Activated CD4-positive, alpha-beta memory T cell treated with anti-CD3 and anti-CD28 coated beads for 36 hours (primary cell): ENCODE results near the gene SH2D6. TPM values are rescaled to one million over a fixed set of nuclear protein-coding genes. Genes with fewer than 3 reads are reported as not detected.

Source experiments
- CTCF ChIA-PET: fragments of 350-600 bp; sonication (Branson Sonifier 250); formaldehyde crosslinking; loops from one replicate; lab custom pipeline; 2021; ENCODE audit warnings: antibody characterized with exemption, inconsistent platforms; lab: Charles Lee
- POLR2A ChIA-PET: fragments of 350-600 bp; sonication (Branson Sonifier 250); formaldehyde crosslinking; loops from one replicate; lab custom pipeline; 2021; ENCODE audit warnings: antibody characterized with exemption; lab: Charles Lee
- DNase-seq: peaks from one replicate; pipeline ENCODE4 v3.0.0-alpha.2; 2020
- H3K27ac Mint-ChIP-seq: one replicate; pipeline ENCODE4 v1.8.0; 2021; ENCODE audit warnings: mixed read lengths
- H3K27me3 Mint-ChIP-seq: one replicate; pipeline ENCODE4 v1.8.0; 2021; ENCODE audit warnings: mixed read lengths
- H3K36me3 Mint-ChIP-seq: one replicate; pipeline ENCODE4 v1.8.0; 2021; ENCODE audit warnings: mixed read lengths
- H3K4me1 Mint-ChIP-seq: one replicate; pipeline ENCODE4 v1.8.0; 2021; ENCODE audit warnings: low read depth, mixed read lengths
- H3K4me3 Mint-ChIP-seq: one replicate; pipeline ENCODE4 v1.8.0; 2021; ENCODE audit warnings: mild to moderate bottlenecking, mixed read lengths
- H3K9me3 Mint-ChIP-seq: one replicate; pipeline ENCODE4 v1.8.0; 2021; ENCODE audit warnings: mixed read lengths
- intact Hi-C: fragments of 100-400 bp; cut with micrococcal nuclease; formaldehyde crosslinking; loops from one replicate; pipeline ENCODE4 v1.15.1; 2023
- total RNA-seq, 2 experiments: library from RNA; stranded (reverse); gene quantifications; one replicate each; pipeline ENCODE4 v1.2.3, GENCODE V29; 2021

Gene SH2D6
- total RNA-seq, 2 experiments from 2014 or later, result 0.65 to 1.4 TPM

DNA sequence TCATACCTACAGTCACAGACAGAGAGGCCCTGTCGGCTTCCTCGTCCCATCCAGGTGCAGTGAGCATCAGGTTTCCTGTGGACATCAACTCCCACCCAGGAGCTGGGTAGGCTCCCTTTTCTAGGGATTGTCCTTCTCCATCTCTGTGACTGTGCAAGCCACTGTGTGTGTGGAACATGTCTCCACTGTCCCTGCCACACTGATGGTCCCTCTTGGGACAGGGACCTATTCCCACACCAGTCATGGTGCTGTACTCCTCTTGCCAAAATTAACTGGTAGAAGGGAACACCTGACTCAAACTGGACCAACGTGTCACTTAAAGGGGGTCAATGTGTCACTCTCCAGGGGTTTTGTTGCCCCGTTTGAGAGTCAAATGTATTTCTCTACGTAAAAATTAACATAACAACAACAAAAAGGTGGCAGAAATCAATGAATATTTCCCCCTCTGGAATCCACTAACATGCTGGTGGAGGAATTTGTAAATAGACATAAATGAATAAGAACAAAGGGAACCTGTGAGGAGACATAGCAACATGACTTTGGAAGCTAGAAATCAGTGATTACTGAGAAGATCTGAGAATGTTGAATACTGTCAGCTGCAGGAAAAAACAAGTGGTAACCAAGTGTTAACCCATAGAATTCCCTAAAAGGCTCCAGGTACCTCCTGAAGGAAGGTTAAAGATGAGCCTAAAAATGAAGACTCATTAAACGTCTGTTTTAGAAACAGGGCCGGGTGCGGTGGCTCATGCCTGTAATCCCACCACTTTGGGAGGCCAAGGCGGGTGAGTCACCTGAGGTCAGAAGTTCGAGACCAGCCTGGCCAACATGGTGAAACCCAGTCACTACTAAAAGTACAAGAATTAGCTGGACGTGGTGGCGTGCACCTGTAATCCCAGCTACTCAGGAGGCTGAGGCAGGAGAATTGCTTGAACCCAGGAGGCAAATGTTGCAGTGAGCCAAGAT lies 40.4 kb downstream of the SH2D6 start:
- no peaks in the 10 kb centered on the region for H3K36me3 Mint-ChIP-seq
- H3K9me3 Mint-ChIP-seq, result no peaks in the 10 kb centered on the region
- DNase-seq, result no peak
- ChIA-PET CTCF (no interaction called here), POLR2A (no interaction called here)
- intact Hi-C loops, result no loop called here
- H3K4me1 Mint-ChIP-seq, result no peaks in the 10 kb centered on the region
- no peak overlapping the region for H3K4me3 Mint-ChIP-seq
- no peaks in the 10 kb centered on the region for H3K27me3 Mint-ChIP-seq
- H3K27ac Mint-ChIP-seq, result no peak overlapping the region

DNA sequence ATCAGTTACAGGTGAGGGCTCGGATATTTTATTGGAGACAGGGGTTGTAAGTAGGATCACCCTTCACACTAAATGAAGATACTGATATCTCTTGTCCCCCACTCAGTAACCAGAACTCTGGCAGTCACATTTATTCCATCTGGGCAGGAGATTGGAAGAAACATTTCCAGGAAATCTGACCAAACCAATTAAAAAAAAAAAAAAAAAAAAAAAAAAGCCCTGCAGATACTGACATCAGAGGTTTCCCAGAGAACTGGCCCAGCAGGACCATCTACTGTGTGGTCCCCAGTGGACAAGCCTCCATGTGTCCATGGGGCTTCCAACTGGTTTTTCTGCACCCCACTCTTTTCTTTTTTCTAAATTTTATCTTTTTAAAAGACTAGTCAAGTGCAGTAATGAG lies 41.3 kb downstream of the SH2D6 start:
- Mint-ChIP-seq H3K36me3 (no peaks in the 10 kb centered on the region), H3K9me3 (no peaks in the 10 kb centered on the region), H3K27ac (no peak overlapping the region), H3K4me3 (no peak overlapping the region), H3K4me1 (no peaks in the 10 kb centered on the region), H3K27me3 (no peaks in the 10 kb centered on the region)
- intact Hi-C loops, result no loop called here
- ChIA-PET POLR2A (no interaction called here), CTCF (no interaction called here)
- no peak for DNase-seq

DNA sequence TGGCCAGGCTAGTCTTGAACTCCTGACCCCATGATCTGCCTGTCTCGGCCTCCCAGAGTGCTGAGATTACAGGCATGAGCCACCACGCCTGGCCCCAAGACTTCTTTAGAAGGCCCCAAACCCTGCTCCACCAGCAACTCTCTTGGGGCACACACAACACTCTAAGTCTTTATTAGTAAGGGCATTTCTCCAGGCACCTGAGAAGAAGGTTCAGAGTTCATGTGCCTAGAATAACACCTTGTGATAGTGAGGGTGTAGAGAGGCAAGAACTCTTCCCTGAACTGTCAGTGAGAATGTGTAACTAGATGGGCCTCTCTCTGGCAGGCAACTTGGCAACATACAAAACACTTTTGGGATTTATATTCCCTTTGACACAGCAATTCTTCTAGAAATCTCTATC lies 43.8 kb downstream of the SH2D6 start:
- CTCF ChIA-PET, result no interaction called here
- Mint-ChIP-seq H3K27ac (no peak overlapping the region), H3K4me3 (no peak overlapping the region), H3K27me3 (no peaks in the 10 kb centered on the region), H3K4me1 (no peaks in the 10 kb centered on the region), H3K9me3 (no peaks in the 10 kb centered on the region), H3K36me3 (no peaks in the 10 kb centered on the region)
- POLR2A ChIA-PET, result no interaction called here
- no peak for DNase-seq
- intact Hi-C loops, result no loop called here

DNA sequence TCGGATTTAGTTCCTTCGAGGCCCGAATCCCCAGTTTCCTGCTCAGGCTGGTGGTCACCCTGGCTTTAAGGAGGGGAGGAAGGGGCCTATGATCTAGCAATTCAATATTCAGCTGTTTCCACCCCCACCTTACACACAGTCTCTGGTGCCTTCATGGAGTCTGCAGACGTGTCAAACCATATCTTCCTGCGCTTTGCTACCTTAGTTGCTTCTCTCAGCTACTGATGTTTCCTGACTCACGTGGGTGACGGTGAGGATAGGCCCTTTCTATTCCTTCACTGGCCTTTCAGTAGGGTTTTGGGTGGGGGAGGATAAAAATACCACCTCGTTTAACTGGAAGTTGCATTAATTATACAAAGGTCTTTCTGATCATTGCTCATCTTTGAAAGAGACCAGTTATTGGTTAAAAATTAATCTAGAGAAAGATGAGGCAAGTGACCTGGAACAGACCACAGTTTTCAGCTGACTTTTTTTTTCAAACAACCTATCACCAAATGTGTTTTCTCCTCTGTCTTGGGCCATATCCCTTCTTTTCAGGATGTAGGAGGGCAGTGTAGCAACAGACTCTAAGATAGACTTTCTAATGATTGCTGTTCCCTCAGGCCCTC lies 49.7 kb downstream of the SH2D6 start:
- ChIA-PET POLR2A (no interaction called here), CTCF (no interaction called here)
- no peaks in the 10 kb centered on the region for H3K4me1 Mint-ChIP-seq
- H3K27ac Mint-ChIP-seq, result no peak overlapping the region
- H3K36me3 Mint-ChIP-seq, result no peaks in the 10 kb centered on the region
- H3K4me3 Mint-ChIP-seq, result no peak overlapping the region
- intact Hi-C loops, result no loop called here
- H3K9me3 Mint-ChIP-seq, result no peaks in the 10 kb centered on the region
- no peaks in the 10 kb centered on the region for H3K27me3 Mint-ChIP-seq
- DNase-seq, result no peak

DNA sequence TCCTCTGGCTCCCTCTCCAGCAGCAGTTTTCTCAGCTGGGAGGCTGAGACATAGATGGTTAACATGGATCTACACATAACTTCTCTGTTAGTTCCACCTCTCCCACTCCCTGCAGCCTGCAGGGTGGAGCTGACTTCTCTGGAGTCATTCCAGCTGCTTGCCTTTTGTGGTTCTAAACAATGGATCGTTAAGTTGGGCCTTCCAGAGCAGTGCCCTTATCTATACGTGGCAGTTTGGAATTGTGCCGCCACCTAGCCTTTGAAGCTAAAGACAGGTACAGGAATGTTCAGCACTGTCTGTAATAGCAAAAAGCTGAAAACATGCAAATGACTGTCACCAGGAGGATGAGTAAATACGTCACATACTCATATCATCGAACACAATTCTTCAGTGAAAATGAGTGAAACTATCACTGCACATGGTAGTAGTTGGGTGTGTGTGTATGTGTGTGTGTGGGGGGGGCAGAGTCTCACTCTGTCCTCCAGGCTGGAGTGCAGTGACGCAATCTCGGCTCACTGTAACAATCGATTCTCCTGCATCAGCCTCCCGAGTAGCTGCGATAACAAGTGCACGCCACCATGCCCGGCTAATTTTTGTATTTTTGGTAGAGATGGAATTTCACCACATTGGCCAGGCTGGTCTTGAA lies 50.3 kb downstream of the SH2D6 start:
- POLR2A ChIA-PET, result no interaction called here
- H3K4me1 Mint-ChIP-seq, result no peaks in the 10 kb centered on the region
- H3K27me3 Mint-ChIP-seq, result no peaks in the 10 kb centered on the region
- H3K9me3 Mint-ChIP-seq, result no peaks in the 10 kb centered on the region
- H3K27ac Mint-ChIP-seq, result no peak overlapping the region
- no peak for DNase-seq
- intact Hi-C loops, result no loop called here
- CTCF ChIA-PET, result no interaction called here
- H3K4me3 Mint-ChIP-seq, result no peak overlapping the region
- H3K36me3 Mint-ChIP-seq, result no peaks in the 10 kb centered on the region

DNA sequence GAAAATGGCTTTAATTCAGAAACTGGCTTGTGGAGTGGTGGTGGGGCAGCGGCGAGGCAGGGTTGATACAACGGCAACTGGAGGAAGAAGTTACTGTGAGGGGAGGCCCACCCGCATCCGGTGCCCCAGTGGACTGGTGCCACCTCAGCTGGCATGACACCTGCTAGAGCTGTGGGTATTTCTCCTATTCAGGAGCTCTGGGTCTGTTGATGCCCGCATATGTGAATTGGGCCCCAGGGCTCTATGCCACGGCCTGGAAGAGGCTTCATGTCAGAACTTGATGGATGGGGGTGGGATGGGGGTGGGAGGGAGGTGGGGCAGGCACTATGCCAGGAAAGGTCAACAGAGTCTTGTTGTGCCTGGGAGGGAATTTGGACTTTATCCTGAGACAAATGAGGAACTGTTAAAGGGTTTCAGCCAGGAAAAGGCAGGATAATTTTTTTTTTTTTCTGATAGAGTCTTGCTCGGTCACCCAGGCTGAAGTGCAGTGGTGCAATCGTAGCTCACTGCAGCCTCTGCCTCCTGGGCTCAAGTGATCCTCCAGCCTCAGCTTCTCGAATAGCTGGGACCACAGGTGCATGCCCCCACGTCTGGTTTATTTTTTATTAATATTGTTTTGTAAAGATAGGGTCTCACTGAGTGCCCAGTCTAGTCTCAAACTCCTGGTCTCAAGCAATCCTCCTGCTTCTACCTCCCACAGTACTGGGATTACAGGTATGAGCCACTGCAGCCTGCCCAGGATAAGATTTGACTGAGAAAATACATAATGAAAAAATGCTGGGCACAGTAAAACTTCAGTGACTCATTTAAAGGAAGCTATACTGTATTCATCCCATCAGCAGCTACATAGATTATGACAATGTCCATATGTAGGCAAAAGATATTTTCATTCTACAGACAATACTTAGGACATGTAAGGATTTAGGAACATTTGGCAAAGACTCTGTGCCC lies 52.6 kb downstream of the SH2D6 start:
- H3K4me3 Mint-ChIP-seq, result no peak overlapping the region
- intact Hi-C loops, result no loop called here
- POLR2A ChIA-PET, result interaction anchor here (0.7 kb wide), 1 partner anchor 64 kb away, joined by 3 read pairs; no protein-coding TSS in a partner anchor
- H3K36me3 Mint-ChIP-seq, result no peaks in the 10 kb centered on the region
- no peak overlapping the region for H3K27ac Mint-ChIP-seq
- CTCF ChIA-PET, result interaction anchor here (1.7 kb wide), 1 partner anchor 166 kb away, joined by 3 read pairs; no protein-coding TSS in a partner anchor
- no peaks in the 10 kb centered on the region for H3K9me3 Mint-ChIP-seq
- no peaks in the 10 kb centered on the region for H3K27me3 Mint-ChIP-seq
- H3K4me1 Mint-ChIP-seq, result no peaks in the 10 kb centered on the region
- DNase-seq, result no peak

DNA sequence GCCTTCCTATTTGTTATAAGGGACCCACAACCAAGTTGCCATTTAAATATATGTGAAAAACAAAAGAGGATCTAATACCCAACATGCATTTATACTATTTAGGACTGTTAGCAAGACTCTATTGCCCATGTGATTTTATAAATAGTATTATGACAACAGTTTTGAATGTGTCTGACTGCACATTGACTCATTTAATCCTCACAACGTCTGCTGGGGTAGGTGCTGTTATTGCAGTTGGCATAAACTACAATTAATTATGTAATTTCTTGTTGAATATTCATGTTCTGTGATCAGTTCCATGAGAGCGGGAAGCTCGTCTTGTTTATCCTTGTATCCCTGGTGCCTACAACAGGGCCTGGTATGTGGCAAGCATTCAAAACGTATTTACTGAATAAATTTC lies 53.7 kb downstream of the SH2D6 start:
- H3K4me1 Mint-ChIP-seq, result no peaks in the 10 kb centered on the region
- no peak for DNase-seq
- POLR2A ChIA-PET, result no interaction called here

DNA sequence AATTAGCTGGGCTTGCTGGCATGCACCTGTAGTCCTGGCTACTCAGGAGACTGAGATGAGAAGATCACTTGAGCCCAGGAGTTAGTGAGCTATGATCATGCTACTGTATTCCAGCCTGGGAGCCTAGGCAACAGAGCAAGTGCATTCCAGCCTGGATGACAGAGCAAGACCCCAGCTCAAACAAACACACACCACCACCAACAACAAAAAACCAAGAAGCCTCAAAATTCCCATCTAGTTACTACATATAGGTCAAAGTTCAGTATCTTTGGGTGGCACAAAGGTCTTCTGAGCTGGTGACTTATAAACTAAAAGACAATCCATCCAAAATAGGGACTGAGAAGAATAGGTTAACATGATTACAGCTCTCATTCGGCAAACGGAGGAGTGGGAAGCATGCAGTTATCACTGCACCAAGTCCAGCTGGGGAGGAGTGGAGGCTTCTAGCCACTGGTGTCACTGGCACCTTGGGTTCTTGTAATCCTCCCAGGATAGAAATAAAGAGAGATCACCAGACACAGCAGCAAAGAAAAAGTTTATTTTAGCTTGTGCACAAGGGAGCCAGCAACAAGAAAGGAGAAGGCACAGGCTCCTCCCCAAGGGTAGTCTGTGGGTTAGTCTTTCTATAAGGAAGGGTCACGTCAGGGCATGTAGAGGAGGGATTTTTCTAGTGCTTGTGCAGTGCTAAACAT lies 57.4 kb downstream of the SH2D6 start:
- Mint-ChIP-seq H3K9me3 (no peaks in the 10 kb centered on the region), H3K27me3 (no peaks in the 10 kb centered on the region), H3K4me1 (no peaks in the 10 kb centered on the region), H3K27ac (no peak overlapping the region), H3K36me3 (no peaks in the 10 kb centered on the region), H3K4me3 (no peak overlapping the region)
- CTCF ChIA-PET, result interaction anchor here (1.4 kb wide), 1 partner anchor 76 kb away, joined by 3 read pairs; no protein-coding TSS in a partner anchor
- POLR2A ChIA-PET, result interaction anchor here (0.6 kb wide), 1 partner anchor 70 kb away, joined by 3 read pairs; no protein-coding TSS in a partner anchor
- intact Hi-C loops, result no loop called here
- DNase-seq, result no peak

More for the DNA sequence above, 53.7 kb downstream of the SH2D6 start:
- Mint-ChIP-seq H3K27ac (no peak overlapping the region), H3K4me3 (no peak overlapping the region), H3K9me3 (no peaks in the 10 kb centered on the region), H3K36me3 (no peaks in the 10 kb centered on the region), H3K27me3 (no peaks in the 10 kb centered on the region)
- CTCF ChIA-PET, result interaction anchor here (1.7 kb wide), 1 partner anchor 80 kb away, joined by 5 read pairs; no protein-coding TSS in a partner anchor
- intact Hi-C loops, result no loop called here

DNA sequence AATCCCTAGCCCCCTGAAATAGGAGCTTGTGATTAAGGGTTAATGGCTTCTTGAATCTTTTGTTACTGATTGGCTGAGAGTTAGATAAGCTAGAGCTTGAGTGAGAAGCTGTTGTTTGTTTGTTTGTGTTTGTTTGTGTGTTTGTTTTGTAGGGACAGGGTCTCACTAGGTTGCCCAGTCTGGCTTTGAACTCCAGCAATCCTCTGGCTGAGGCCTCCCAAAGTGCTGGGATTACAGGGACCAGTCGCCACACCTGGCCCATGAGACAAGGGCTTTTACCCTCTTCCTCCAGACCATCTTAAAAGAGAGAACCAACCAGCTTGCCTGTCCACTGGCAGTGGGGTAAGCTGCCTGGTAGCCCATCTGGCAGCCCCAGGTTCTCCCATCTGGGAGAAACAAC lies 58.1 kb downstream of the SH2D6 start:
- intact Hi-C loops, result no loop called here
- CTCF ChIA-PET, result interaction anchor here (1.4 kb wide), 1 partner anchor 76 kb away, joined by 3 read pairs; no protein-coding TSS in a partner anchor

DNA sequence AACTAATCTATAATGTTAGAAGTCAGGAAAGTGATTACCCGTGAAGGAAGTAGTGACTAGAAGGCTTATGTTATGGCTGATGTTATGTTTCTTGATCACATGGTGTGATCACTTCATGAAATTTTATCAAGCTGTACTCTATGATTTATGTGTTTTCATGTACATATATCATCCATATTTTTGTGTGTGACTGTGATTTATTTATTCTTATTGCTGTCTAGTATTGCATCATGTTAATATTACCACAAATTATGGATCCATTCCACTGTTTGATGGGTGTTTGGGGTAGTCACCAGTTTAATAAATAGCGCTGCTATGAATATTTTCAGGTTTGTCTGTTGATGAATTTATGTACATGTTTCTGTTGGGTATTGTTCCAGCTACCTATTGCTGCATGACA lies 59.4 kb downstream of the SH2D6 start:
- intact Hi-C loops, result no loop called here
- no peak overlapping the region for H3K4me3 Mint-ChIP-seq
- H3K9me3 Mint-ChIP-seq, result no peaks in the 10 kb centered on the region
- no peak for DNase-seq
- ChIA-PET CTCF (no interaction called here), POLR2A (no interaction called here)
- no peak overlapping the region for H3K27ac Mint-ChIP-seq
- no peaks in the 10 kb centered on the region for H3K27me3 Mint-ChIP-seq
- no peaks in the 10 kb centered on the region for H3K36me3 Mint-ChIP-seq
- no peaks in the 10 kb centered on the region for H3K4me1 Mint-ChIP-seq

More for the DNA sequence above, 58.1 kb downstream of the SH2D6 start:
- no peaks in the 10 kb centered on the region for H3K27me3 Mint-ChIP-seq
- no peaks in the 10 kb centered on the region for H3K4me1 Mint-ChIP-seq
- H3K27ac Mint-ChIP-seq, result no peak overlapping the region
- H3K4me3 Mint-ChIP-seq, result no peak overlapping the region
- no peaks in the 10 kb centered on the region for H3K36me3 Mint-ChIP-seq
- POLR2A ChIA-PET, result no interaction called here
- no peak for DNase-seq
- no peaks in the 10 kb centered on the region for H3K9me3 Mint-ChIP-seq
